ENCODE measurements around the gene RCAN1. TPM values are rescaled to one million over a fixed set of nuclear protein-coding genes. Genes with fewer than 3 reads are reported as not detected.

The RCAN1 gene
- total RNA-seq, 1 donor from 2014 or later: 197 TPM

GRCh38 chr21:34653522-34653921, 38.6 kb upstream of the RCAN1 start:
- Histone ChIP-seq H3K9me3 (ENCODE audit: insufficient read depth, low read depth, low read length) (peaks cover 10% of the 10 kb centered on the region), H3K4me2 (ENCODE audit: low read length) (no peak overlapping the region), H2AFZ (ENCODE audit: low read depth, low read length) (no peak overlapping the region), H3K79me2 (ENCODE audit: insufficient read depth, low read length) (no peaks in the 10 kb centered on the region), H3K36me3 (ENCODE audit: insufficient read depth, low read length) (no peaks in the 10 kb centered on the region), H3K27me3 (ENCODE audit: insufficient read depth, low read length) (peaks cover 54% of the 10 kb centered on the region), H3K27ac (ENCODE audit: low read depth, low read length) (no peak overlapping the region), H3K4me1 (ENCODE audit: insufficient read depth, low read length) (no peaks in the 10 kb centered on the region), H3K9ac (ENCODE audit: low read length) (no peak overlapping the region), H3K4me3 (ENCODE audit: insufficient read depth, low read depth, low read length) (no peak overlapping the region), H4K20me1 (ENCODE audit: insufficient read depth, low read length) (no peaks in the 10 kb centered on the region)
- Mint-ChIP-seq H3K36me3 (ENCODE audit: low read depth, unreplicated experiment) (no peaks in the 10 kb centered on the region), H3K4me3 (ENCODE audit: unreplicated experiment) (no peak overlapping the region), H3K27me3 (ENCODE audit: low read depth, unreplicated experiment) (peaks cover 21% of the 10 kb centered on the region), H3K4me1 (ENCODE audit: low read depth, unreplicated experiment) (no peaks in the 10 kb centered on the region), H3K9me3 (ENCODE audit: unreplicated experiment) (peaks cover 24% of the 10 kb centered on the region), H3K27ac (ENCODE audit: unreplicated experiment) (no peak overlapping the region)
- no peak for DNase-seq (ENCODE audit: low read depth)
- no peak for FAIRE-seq
- no peak for TF ChIP-seq EZH2 (IDR thresholded peaks at IDR 0.05; ENCODE audit: insufficient read depth, low read length)
- TF ChIP-seq CTCF (IDR thresholded peaks at IDR 0.05; ENCODE audit: insufficient read depth, low read depth, low read length): no peak

GRCh38 chr21:34651642-34652041, 36.7 kb upstream of the RCAN1 start:
- Mint-ChIP-seq H3K4me3 (ENCODE audit: unreplicated experiment) (no peak overlapping the region), H3K9me3 (ENCODE audit: unreplicated experiment) (peaks cover 22% of the 10 kb centered on the region), H3K27ac (ENCODE audit: unreplicated experiment) (no peak overlapping the region), H3K4me1 (ENCODE audit: low read depth, unreplicated experiment) (peaks cover 2% of the 10 kb centered on the region), H3K27me3 (ENCODE audit: low read depth, unreplicated experiment) (peaks cover 23% of the 10 kb centered on the region), H3K36me3 (ENCODE audit: low read depth, unreplicated experiment) (no peaks in the 10 kb centered on the region)
- DNase-seq (ENCODE audit: low read depth): no peak
- no peak for FAIRE-seq
- Histone ChIP-seq H3K9ac (ENCODE audit: low read length) (no peak overlapping the region), H2AFZ (ENCODE audit: low read depth, low read length) (no peak overlapping the region), H3K36me3 (ENCODE audit: insufficient read depth, low read length) (no peaks in the 10 kb centered on the region), H3K79me2 (ENCODE audit: insufficient read depth, low read length) (no peaks in the 10 kb centered on the region), H3K27me3 (ENCODE audit: insufficient read depth, low read length) (peaks cover 41% of the 10 kb centered on the region), H3K4me1 (ENCODE audit: insufficient read depth, low read length) (no peaks in the 10 kb centered on the region), H4K20me1 (ENCODE audit: insufficient read depth, low read length) (no peaks in the 10 kb centered on the region), H3K9me3 (ENCODE audit: insufficient read depth, low read depth, low read length) (peaks cover 8% of the 10 kb centered on the region), H3K27ac (ENCODE audit: low read depth, low read length) (no peak overlapping the region), H3K4me2 (ENCODE audit: low read length) (no peak overlapping the region), H3K4me3 (ENCODE audit: insufficient read depth, low read depth, low read length) (no peak overlapping the region)
- no peak for TF ChIP-seq CTCF (IDR thresholded peaks at IDR 0.05; ENCODE audit: insufficient read depth, low read depth, low read length)
- TF ChIP-seq EZH2 (IDR thresholded peaks at IDR 0.05; ENCODE audit: insufficient read depth, low read length): no peak

GRCh38 chr21:34650861-34651431, 36.0 kb upstream of the RCAN1 start:
- Histone ChIP-seq H3K9me3 (ENCODE audit: insufficient read depth, low read depth, low read length) (peaks cover 8% of the 10 kb centered on the region), H3K4me1 (ENCODE audit: insufficient read depth, low read length) (no peaks in the 10 kb centered on the region), H3K4me3 (ENCODE audit: insufficient read depth, low read depth, low read length) (no peak overlapping the region), H3K27ac (ENCODE audit: low read depth, low read length) (no peak overlapping the region), H4K20me1 (ENCODE audit: insufficient read depth, low read length) (no peaks in the 10 kb centered on the region), H3K9ac (ENCODE audit: low read length) (no peak overlapping the region), H3K4me2 (ENCODE audit: low read length) (no peak overlapping the region), H2AFZ (ENCODE audit: low read depth, low read length) (no peak overlapping the region), H3K79me2 (ENCODE audit: insufficient read depth, low read length) (no peaks in the 10 kb centered on the region), H3K27me3 (ENCODE audit: insufficient read depth, low read length) (peaks cover 35% of the 10 kb centered on the region), H3K36me3 (ENCODE audit: insufficient read depth, low read length) (no peaks in the 10 kb centered on the region)
- Mint-ChIP-seq H3K27ac (ENCODE audit: unreplicated experiment) (no peak overlapping the region), H3K4me3 (ENCODE audit: unreplicated experiment) (no peak overlapping the region), H3K27me3 (ENCODE audit: low read depth, unreplicated experiment) (peaks cover 22% of the 10 kb centered on the region), H3K4me1 (ENCODE audit: low read depth, unreplicated experiment) (peaks cover 2% of the 10 kb centered on the region), H3K36me3 (ENCODE audit: low read depth, unreplicated experiment) (no peaks in the 10 kb centered on the region), H3K9me3 (ENCODE audit: unreplicated experiment) (peaks cover 22% of the 10 kb centered on the region)
- DNase-seq (ENCODE audit: low read depth) (no peak), FAIRE-seq (no peak)
- TF ChIP-seq CTCF (IDR thresholded peaks at IDR 0.05; ENCODE audit: insufficient read depth, low read depth, low read length) (no peak), EZH2 (IDR thresholded peaks at IDR 0.05; ENCODE audit: insufficient read depth, low read length) (no peak)
